Vagina (tissue), 2 donors: ENCODE measurements around the gene C1QA.

Experiments
- CTCF ChIP-seq, 3 experiments: fragments of 450-650 bp in 2 of 3; fragments of 200-600 bp in 1 of 3; sonication (generic) in 1 of 3; IDR thresholded peaks; one replicate each; pipeline ENCODE4 v1.5.1; 2017 to 2019; ENCODE audit warnings: antibody characterized with exemption in 3 of 3, mild to moderate bottlenecking in 2 of 3, moderate library complexity in 2 of 3
- POLR2A ChIP-seq, 2 donors: fragments of 450-650 bp; IDR thresholded peaks; one replicate each; pipeline ENCODE4 v1.6.1; 2017; ENCODE audit warnings: antibody characterized with exemption in 2 of 2, mild to moderate bottlenecking in 2 of 2, moderate library complexity in 2 of 2
- POLR2AphosphoS5 ChIP-seq, 2 donors: sonication (generic); formaldehyde crosslinking; IDR thresholded peaks; one replicate each; pipeline ENCODE4 v1.9.0; 2017; ENCODE audit warnings: antibody characterized with exemption in 2 of 2, mild to moderate bottlenecking in 2 of 2, low read depth in 1 of 2; ENCODE audit not compliant: insufficient read depth in 1 of 2

DNA sequence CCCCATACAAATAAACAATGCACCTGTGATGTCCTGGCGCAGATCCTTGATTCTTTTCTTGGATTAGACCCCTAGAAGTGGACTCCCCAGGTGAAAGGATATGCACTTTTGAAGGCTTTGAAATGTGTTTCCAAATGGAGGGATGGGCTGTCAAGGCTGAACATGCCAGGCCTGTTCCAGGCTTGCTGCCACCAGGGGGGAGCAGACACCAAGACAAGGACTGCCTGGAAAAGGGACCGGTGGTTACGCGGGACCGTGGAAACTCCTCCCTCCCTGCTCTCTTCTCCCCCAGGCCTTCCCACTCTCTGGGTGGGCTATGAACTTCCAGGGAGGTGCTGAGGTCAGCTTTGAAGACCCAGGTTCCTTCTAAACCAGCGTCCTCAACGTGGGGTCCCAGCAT is 29.3 kb downstream of the C1QA start:
- TF ChIP-seq POLR2A (IDR thresholded peaks at IDR 0.05) = no peak
- TF ChIP-seq POLR2AphosphoS5 (IDR thresholded peaks at IDR 0.05; ENCODE audit: insufficient read depth in 1 of 2, low read depth in 1 of 2) = no peak
- peak in 1 of 3 experiments; percentile 8 for TF ChIP-seq CTCF (IDR thresholded peaks at IDR 0.05)
